B cell (primary cell): ENCODE data around the gene COQ5.

Source experiments
- EZH2 ChIP-seq: IDR thresholded peaks from 2 replicates; pipeline ENCODE4 v1.6.1; 2012; ENCODE audit warnings: borderline replicate concordance, low read depth, mild to moderate bottlenecking, moderate library complexity, low read length; ENCODE audit not compliant: insufficient read depth, poor library complexity, severe bottlenecking
- TF ChIP-seq, protein P1 (sequence below): fragments of 200-600 bp; IDR thresholded peaks from one replicate; pipeline ENCODE4 v1.8.0; 2022; ENCODE audit warnings: antibody characterized with exemption, mild to moderate bottlenecking

DNA sequence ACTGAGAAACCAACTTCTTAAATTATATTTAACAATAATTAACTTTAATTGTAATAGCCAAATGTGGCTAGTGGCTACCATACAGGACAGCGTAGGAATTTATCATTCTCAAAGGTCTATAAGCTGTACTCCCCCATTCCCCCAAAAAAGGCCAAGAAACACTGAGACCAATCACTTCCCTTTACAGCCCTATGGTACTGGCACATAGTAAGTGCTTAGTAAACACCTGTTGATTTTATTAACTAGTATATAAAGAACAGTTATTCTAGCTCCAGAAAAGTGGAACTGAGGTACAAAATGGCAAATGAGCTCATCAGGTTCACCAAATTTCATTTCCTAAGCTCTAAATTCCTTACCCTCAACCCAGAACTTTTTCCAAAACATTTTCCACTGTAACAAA is 53.3 kb downstream of the COQ5 start:
- TF ChIP-seq, protein P1, sequence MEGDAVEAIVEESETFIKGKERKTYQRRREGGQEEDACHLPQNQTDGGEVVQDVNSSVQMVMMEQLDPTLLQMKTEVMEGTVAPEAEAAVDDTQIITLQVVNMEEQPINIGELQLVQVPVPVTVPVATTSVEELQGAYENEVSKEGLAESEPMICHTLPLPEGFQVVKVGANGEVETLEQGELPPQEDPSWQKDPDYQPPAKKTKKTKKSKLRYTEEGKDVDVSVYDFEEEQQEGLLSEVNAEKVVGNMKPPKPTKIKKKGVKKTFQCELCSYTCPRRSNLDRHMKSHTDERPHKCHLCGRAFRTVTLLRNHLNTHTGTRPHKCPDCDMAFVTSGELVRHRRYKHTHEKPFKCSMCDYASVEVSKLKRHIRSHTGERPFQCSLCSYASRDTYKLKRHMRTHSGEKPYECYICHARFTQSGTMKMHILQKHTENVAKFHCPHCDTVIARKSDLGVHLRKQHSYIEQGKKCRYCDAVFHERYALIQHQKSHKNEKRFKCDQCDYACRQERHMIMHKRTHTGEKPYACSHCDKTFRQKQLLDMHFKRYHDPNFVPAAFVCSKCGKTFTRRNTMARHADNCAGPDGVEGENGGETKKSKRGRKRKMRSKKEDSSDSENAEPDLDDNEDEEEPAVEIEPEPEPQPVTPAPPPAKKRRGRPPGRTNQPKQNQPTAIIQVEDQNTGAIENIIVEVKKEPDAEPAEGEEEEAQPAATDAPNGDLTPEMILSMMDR: no peak
- TF ChIP-seq EZH2: no peak
